Daoy (cell line): Measurements from ENCODE around the gene PMPCA. TPM values are rescaled to one million over a fixed set of nuclear protein-coding genes. Genes with fewer than 3 reads are reported as not detected.

Experiments
- DNase-seq: peaks from one replicate; pipeline ENCODE4 v3.0.0-alpha.2; 2015; ENCODE audit warnings: low read depth
- total RNA-seq: library from RNA; depleted of rRNA; stranded (reverse); fragments of >200 nt; shearing (Covaris generic); gene quantifications from 2 replicates; pipeline ENCODE4 v1.2.3, GENCODE V29; 2014

PMPCA gene
- total RNA-seq, 1 experiment from 2014 or later, result 85.3 TPM

- no peak for DNase-seq
These were observed 36.9 kb upstream of the PMPCA start, which contains the start of gene CARD9 for GRCh38 chr9:136373300-136374182. TSS of gene CARD9 (minus strand) at chr9:136373669. CDS start at chr9:136372078, 1,591 bp downstream.

GRCh38 chr9:136374183-136374575 is 36.3 kb upstream of the PMPCA start:
- DNase-seq, result no peak

- no peak for DNase-seq
These were observed 35.4 kb upstream of the PMPCA start for GRCh38 chr9:136375096-136375495.

GRCh38 chr9:136376457-136376856 is 34.0 kb upstream of the PMPCA start:
- no peak for DNase-seq

- DNase-seq, result no peak
These were observed 32.9 kb upstream of the PMPCA start for GRCh38 chr9:136377341-136378169.

GRCh38 chr9:136378170-136379002 is 32.1 kb upstream of the PMPCA start:
- DNase-seq, result no peak

GRCh38 chr9:136379003-136379287 is 31.5 kb upstream of the PMPCA start:
- no peak for DNase-seq

- DNase-seq, result no peak
These were observed 31.1 kb upstream of the PMPCA start for GRCh38 chr9:136379401-136379800.

GRCh38 chr9:136379891-136380290 is 30.6 kb upstream of the PMPCA start:
- DNase-seq, result no peak

GRCh38 chr9:136380381-136380780 is 30.1 kb upstream of the PMPCA start:
- DNase-seq, result no peak

GRCh38 chr9:136381311-136381710 is 29.1 kb upstream of the PMPCA start:
- no peak for DNase-seq

GRCh38 chr9:136381966-136382513 is 28.4 kb upstream of the PMPCA start:
- DNase-seq, result no peak

GRCh38 chr9:136383436-136383835 is 27.0 kb upstream of the PMPCA start:
- no peak for DNase-seq

- no peak for DNase-seq
These were observed 25.4 kb upstream of the PMPCA start for GRCh38 chr9:136385015-136385414.

- peak; percentile 51 for DNase-seq
These were observed 24.4 kb upstream of the PMPCA start for GRCh38 chr9:136386018-136386417.

- no peak for DNase-seq
These were observed 23.2 kb upstream of the PMPCA start for GRCh38 chr9:136387217-136387616.

GRCh38 chr9:136389396-136389795 is 21.1 kb upstream of the PMPCA start:
- no peak for DNase-seq

- DNase-seq, result no peak
These were observed 18.5 kb upstream of the PMPCA start for GRCh38 chr9:136391737-136392537.

- no peak for DNase-seq
These were observed 17.7 kb upstream of the PMPCA start for GRCh38 chr9:136392538-136393449.

GRCh38 chr9:136393531-136393930 is 16.9 kb upstream of the PMPCA start:
- DNase-seq, result no peak
